MM.1S (cell line): ENCODE data around the gene CYSRT1.

Experiments
- DNase-seq: peaks from one replicate; pipeline ENCODE4 v3.0.0-alpha.2; 2015
- H2AFZ ChIP-seq: fragments of 300-600 bp; sonication (generic); 2 replicates; pipeline ENCODE4 v1.6.0; 2016; ENCODE audit warnings: antibody characterized with exemption, low read length
- H3F3A ChIP-seq: fragments of 300-600 bp; sonication (generic); 2 replicates; pipeline ENCODE4 v1.6.1; 2016; ENCODE audit warnings: mild to moderate bottlenecking, antibody characterized with exemption, low read length, moderate library complexity, mixed read lengths; ENCODE audit not compliant: insufficient read depth
- H3K27ac ChIP-seq: fragments of 300-600 bp; sonication (generic); 2 replicates; pipeline ENCODE4 v1.5.1; 2016; ENCODE audit warnings: mild to moderate bottlenecking, low read length
- H3K27me3 ChIP-seq: fragments of 300-600 bp; sonication (generic); replicated peaks from 2 replicates; pipeline ENCODE4 v1.6.0; 2016; ENCODE audit warnings: low read length; ENCODE audit not compliant: insufficient read depth
- H3K36me3 ChIP-seq: fragments of 300-600 bp; sonication (generic); replicated peaks from 2 replicates; pipeline ENCODE4 v1.6.1; 2016; ENCODE audit warnings: mild to moderate bottlenecking, low read length, mixed read lengths; ENCODE audit not compliant: insufficient read depth
- H3K4me1 ChIP-seq: fragments of 300-600 bp; sonication (generic); 2 replicates; pipeline ENCODE4 v1.6.1; 2016; ENCODE audit warnings: low read length, mixed read lengths
- H3K4me2 ChIP-seq: fragments of 300-600 bp; sonication (generic); 2 replicates; pipeline ENCODE4 v1.6.0; 2016; ENCODE audit warnings: low read depth, low read length
- H3K4me3 ChIP-seq: fragments of 300-600 bp; sonication (generic); 2 replicates; pipeline ENCODE4 v1.5.1; 2016; ENCODE audit warnings: low read length, mixed read lengths
- H3K79me2 ChIP-seq: fragments of 300-600 bp; sonication (generic); 2 replicates; pipeline ENCODE4 v1.6.1; 2016; ENCODE audit warnings: mixed run types, low read length, mixed read lengths
- H3K9ac ChIP-seq: fragments of 300-600 bp; sonication (generic); 2 replicates; pipeline ENCODE4 v1.6.1; 2016; ENCODE audit warnings: low read length, mixed read lengths
- H3K9me2 ChIP-seq: fragments of 300-600 bp; sonication (generic); replicated peaks from 2 replicates; pipeline ENCODE4 v1.6.1; 2016; ENCODE audit warnings: mild to moderate bottlenecking, low read length, mixed read lengths; ENCODE audit not compliant: insufficient read depth
- H3K9me3 ChIP-seq: fragments of 300-600 bp; sonication (generic); replicated peaks from 2 replicates; pipeline ENCODE4 v1.6.1; 2016; ENCODE audit warnings: mild to moderate bottlenecking, low read length, mixed read lengths; ENCODE audit not compliant: insufficient read depth
- H4K20me1 ChIP-seq: fragments of 300-600 bp; sonication (generic); 2 replicates; pipeline ENCODE4 v1.6.1; 2016; ENCODE audit warnings: mild to moderate bottlenecking, low read length, moderate library complexity, mixed read lengths; ENCODE audit not compliant: insufficient read depth
- EZH2 ChIP-seq: fragments of 300-600 bp; sonication (generic); optimal IDR thresholded peaks from 2 replicates; pipeline ENCODE3; 2017; ENCODE audit warnings: low read depth, mild to moderate bottlenecking, antibody characterized with exemption, low read length, mixed read lengths
- EZH2phosphoT487 ChIP-seq: fragments of 300-600 bp; sonication (generic); IDR thresholded peaks from 2 replicates; pipeline ENCODE4 v1.6.1; 2018; ENCODE audit warnings: antibody characterized with exemption, low read length
- TF ChIP-seq, protein P1 (sequence below): fragments of 300-600 bp; sonication (generic); IDR thresholded peaks from 2 replicates; pipeline ENCODE4 v1.5.1; 2016; ENCODE audit warnings: antibody characterized with exemption, low read length, mixed read lengths

Gene CYSRT1

DNA sequence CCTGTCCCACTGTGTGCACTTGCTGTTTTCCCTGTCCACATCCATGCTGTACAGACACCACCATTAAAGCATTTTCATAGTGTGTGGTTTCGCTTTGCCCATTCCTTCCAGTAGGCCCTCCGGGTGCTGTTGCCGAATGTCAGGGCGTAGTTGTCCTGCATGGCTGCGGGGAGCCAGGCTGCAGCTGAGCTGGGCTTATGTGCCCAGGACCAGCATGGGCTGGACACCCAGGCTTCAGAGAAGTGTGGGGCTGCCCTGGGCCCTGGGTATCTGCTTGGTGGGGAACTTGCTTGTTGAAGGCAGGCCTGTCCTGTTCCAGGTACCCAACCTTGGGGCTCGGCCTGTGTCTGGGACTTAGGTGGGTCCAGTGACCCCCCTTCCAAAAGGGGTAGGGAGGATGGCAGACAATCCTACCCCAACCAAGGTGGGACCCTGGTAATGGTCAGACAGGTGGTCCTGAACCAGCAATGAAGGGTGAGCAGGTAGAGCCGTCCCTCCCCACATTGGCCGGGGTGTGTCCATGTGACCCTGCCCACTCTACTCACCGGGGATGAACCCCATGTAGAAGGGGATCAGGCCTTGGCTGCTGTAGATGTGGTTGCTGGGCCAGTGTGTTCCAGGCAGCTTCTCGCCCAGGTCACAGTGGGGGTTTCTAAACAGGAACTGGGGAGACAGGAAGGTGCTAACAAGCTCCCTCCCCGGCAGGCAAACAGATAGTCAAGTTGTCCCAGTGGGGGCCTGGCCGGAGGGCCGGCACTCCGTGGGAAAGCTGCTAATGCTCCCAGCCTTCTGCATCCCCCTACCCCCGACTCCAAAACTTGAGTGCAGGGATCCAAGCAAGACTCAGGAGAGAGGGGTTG lies 18.9 kb downstream of the CYSRT1 start:
- Histone ChIP-seq H3K27ac (no peak overlapping the region), H3K36me3 (no peaks in the 10 kb centered on the region; the same call in 1 of the 2 replicates), H4K20me1 (peaks cover 16% of the 10 kb centered on the region), H3K79me2 (peaks cover 27% of the 10 kb centered on the region), H3K9me2 (no peaks in the 10 kb centered on the region), H3K4me1 (peaks cover 10% of the 10 kb centered on the region; the same call in 1 of the 2 replicates), H3K27me3 (no peaks in the 10 kb centered on the region), H3K4me2 (no peak overlapping the region), H3F3A (peaks cover 28% of the 10 kb centered on the region; the same call in 1 of the 2 replicates), H3K9me3 (no peaks in the 10 kb centered on the region), H3K9ac (no peak overlapping the region), H3K4me3 (no peak overlapping the region), H2AFZ (no peak overlapping the region)
- TF ChIP-seq EZH2 = no peak
- TF ChIP-seq, protein P1, sequence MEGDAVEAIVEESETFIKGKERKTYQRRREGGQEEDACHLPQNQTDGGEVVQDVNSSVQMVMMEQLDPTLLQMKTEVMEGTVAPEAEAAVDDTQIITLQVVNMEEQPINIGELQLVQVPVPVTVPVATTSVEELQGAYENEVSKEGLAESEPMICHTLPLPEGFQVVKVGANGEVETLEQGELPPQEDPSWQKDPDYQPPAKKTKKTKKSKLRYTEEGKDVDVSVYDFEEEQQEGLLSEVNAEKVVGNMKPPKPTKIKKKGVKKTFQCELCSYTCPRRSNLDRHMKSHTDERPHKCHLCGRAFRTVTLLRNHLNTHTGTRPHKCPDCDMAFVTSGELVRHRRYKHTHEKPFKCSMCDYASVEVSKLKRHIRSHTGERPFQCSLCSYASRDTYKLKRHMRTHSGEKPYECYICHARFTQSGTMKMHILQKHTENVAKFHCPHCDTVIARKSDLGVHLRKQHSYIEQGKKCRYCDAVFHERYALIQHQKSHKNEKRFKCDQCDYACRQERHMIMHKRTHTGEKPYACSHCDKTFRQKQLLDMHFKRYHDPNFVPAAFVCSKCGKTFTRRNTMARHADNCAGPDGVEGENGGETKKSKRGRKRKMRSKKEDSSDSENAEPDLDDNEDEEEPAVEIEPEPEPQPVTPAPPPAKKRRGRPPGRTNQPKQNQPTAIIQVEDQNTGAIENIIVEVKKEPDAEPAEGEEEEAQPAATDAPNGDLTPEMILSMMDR = no peak
- no peak for DNase-seq

DNA sequence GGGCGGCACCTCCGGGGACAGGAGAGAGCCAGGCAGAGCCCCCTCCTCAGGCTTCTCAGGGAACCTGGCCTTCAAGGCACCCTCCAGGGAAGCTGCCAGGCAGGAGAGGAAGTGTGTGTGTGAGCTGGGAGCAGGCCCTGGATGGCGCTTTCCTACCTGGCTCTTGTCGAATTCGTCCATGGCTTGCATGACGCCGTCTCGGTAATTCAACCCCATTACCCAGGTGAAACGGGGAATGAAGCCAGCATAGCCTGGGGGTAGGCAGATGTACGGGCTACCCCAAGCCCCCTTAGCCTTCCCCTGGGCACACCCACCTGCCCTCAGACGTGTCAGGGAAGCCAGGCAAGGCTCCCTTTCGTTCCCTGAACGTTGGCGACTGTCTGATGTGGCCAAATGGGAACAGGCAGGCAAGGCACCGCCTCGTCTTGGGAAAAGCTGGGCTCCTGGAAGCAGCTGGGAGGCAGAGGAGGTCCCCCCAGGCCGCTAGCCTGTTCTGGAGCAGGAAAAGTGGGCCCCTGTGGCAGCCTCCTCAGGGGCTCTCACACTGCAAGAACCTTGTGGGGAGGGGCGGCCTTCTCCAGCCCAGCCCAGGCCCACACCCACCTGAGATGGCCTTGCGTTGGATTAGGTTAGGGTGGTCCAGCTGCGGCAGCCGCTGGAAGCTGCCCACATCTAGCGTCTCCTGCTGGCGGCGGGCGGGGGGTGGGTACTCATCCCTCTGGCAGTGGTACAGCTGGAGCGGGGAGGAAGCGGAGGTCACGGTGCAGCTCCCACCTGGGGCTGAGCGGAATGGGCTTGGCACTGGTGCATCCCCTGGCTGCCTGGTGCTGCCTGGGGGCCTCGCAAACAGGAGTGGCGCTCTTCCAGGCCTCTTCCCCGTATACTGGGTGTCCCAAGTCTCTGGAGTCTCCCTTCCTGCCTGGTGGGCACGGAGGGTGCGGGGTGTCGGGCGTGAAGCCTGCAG lies 19.8 kb downstream of the CYSRT1 start:
- Histone ChIP-seq H3K4me2 (no peak overlapping the region), H3K4me1 (peaks cover 10% of the 10 kb centered on the region; the same call in 1 of the 2 replicates)
- no peak for DNase-seq

More for the DNA sequence above, 19.8 kb downstream of the CYSRT1 start:
- Histone ChIP-seq H3K9ac (no peak overlapping the region), H2AFZ (no peak overlapping the region), H3K27ac (no peak overlapping the region), H3K27me3 (no peaks in the 10 kb centered on the region), H4K20me1 (peaks cover 16% of the 10 kb centered on the region), H3K79me2 (peaks cover 19% of the 10 kb centered on the region), H3F3A (peaks cover 27% of the 10 kb centered on the region; the same call in 1 of the 2 replicates), H3K4me3 (no peak overlapping the region), H3K9me2 (no peaks in the 10 kb centered on the region), H3K36me3 (no peaks in the 10 kb centered on the region; the same call in 1 of the 2 replicates), H3K9me3 (no peaks in the 10 kb centered on the region)
- no peak for TF ChIP-seq EZH2
- no peak for TF ChIP-seq EZH2phosphoT487
- TF ChIP-seq, protein P1 = no peak
